Panc1 (cell line): ENCODE measurements around the gene FEZF2. TPM values are rescaled to one million over a fixed set of nuclear protein-coding genes. Genes with fewer than 3 reads are reported as not detected.

Experiments used
- ATAC-seq: fragments of 200-7000 bp; cut with Tn5 transposase; 2 replicates; pipeline ENCODE4 v1.9.1; 2020; ENCODE audit warnings: mild to moderate bottlenecking, moderate library complexity
- BruUV-seq: library from RNA; stranded (reverse); fragments of 400-500 nt; replicated peaks from 2 replicates; lab custom pipeline; 2021; lab: Mats Ljungman, UMichigan
- CTCF ChIA-PET: fragments of 300-600 bp; sonication (Branson Sonifier 250); formaldehyde crosslinking; loops from one replicate; lab custom pipeline; 2022; ENCODE audit warnings: antibody characterized with exemption; lab: Charles Lee
- POLR2A ChIA-PET: fragments of 300-600 bp; sonication (Branson Sonifier 250); formaldehyde crosslinking; loops from one replicate; lab custom pipeline; 2022; ENCODE audit warnings: antibody characterized with exemption; lab: Charles Lee
- DNase-seq: peaks from one replicate; pipeline ENCODE4 v3.0.0-alpha.2; 2010; ENCODE audit warnings: low read depth, low spot score
- H3K27ac ChIP-seq: 2 replicates; pipeline ENCODE4 v1.5.1; 2011; ENCODE audit warnings: mild to moderate bottlenecking, low read length, inconsistent platforms
- H3K27me3 ChIP-seq: fragments of 200-500 bp; sonication (Bioruptor generic); 2 replicates; pipeline ENCODE4 v1.6.0; 2014; ENCODE audit warnings: low read length, inconsistent platforms; ENCODE audit not compliant: control insufficient read depth, insufficient read depth
- H3K36me3 ChIP-seq: fragments of 200-500 bp; sonication (Bioruptor generic); 2 replicates; pipeline ENCODE4 v1.5.1; 2014; ENCODE audit warnings: inconsistent platforms, mild to moderate bottlenecking, low read length, moderate library complexity; ENCODE audit not compliant: control insufficient read depth, insufficient read depth
- H3K4me1 ChIP-seq: 2 replicates; pipeline ENCODE4 v1.5.1; 2011; ENCODE audit warnings: inconsistent platforms, mild to moderate bottlenecking, low read length, moderate library complexity; ENCODE audit not compliant: control insufficient read depth, insufficient read depth
- H3K4me3 ChIP-seq, 2 experiments: 2 replicates each; pipeline ENCODE4 v1.5.1; 2011 to 2012; ENCODE audit warnings: low read depth in 2 of 2, low read length in 2 of 2, mild to moderate bottlenecking in 2 of 2, inconsistent platforms in 1 of 2, moderate library complexity in 1 of 2
- H3K9me3 ChIP-seq: fragments of 200-500 bp; sonication (Bioruptor generic); 2 replicates; pipeline ENCODE4 v1.5.1; 2014; ENCODE audit warnings: low read depth, mild to moderate bottlenecking, inconsistent platforms, low read length, moderate library complexity; ENCODE audit not compliant: control insufficient read depth, insufficient read depth
- CTCF ChIP-seq: fragments of 450-650 bp; IDR thresholded peaks from 2 replicates; pipeline ENCODE4 v1.5.1; 2017; ENCODE audit warnings: mild to moderate bottlenecking
- POLR2AphosphoS5 ChIP-seq: IDR thresholded peaks from 2 replicates; pipeline ENCODE4 v1.6.1; 2012; ENCODE audit warnings: mild to moderate bottlenecking, low read depth, low read length, moderate library complexity
- REST ChIP-seq, 2 experiments: IDR thresholded peaks; 2 replicates each; pipeline ENCODE4 v1.6.1; 2011 to 2012; ENCODE audit warnings: low read depth in 2 of 2, control low read depth in 1 of 2, low read length in 1 of 2, mild to moderate bottlenecking in 1 of 2, moderate library complexity in 1 of 2; ENCODE audit not compliant: insufficient read depth in 1 of 2
- SIN3A ChIP-seq: IDR thresholded peaks from 2 replicates; pipeline ENCODE4 v1.6.1; 2012; ENCODE audit warnings: low read depth, mild to moderate bottlenecking, low read length, moderate library complexity, borderline replicate concordance; ENCODE audit not compliant: insufficient read depth
- TCF7L2 ChIP-seq: IDR thresholded peaks from 2 replicates; pipeline ENCODE4 v1.6.1; 2011; ENCODE audit warnings: mild to moderate bottlenecking, low read depth, low read length, inconsistent platforms
- in situ Hi-C: cut with HindIII; loops from 2 replicates; pipeline ENCODE4 v1.10.0; 2016; ENCODE audit warnings: low sequenced_read_pairs, low pct_unique_long_range_greater_than_20kb
- intact Hi-C: fragments of 100-400 bp; cut with micrococcal nuclease; formaldehyde crosslinking; loops from one replicate; pipeline ENCODE4 v1.10.0; 2022; ENCODE audit not compliant: unreplicated experiment
- total RNA-seq: library from RNA; stranded (reverse); gene quantifications from one replicate; pipeline ENCODE4 v1.2.1, GENCODE V29; 2021; ENCODE audit not compliant: unreplicated experiment

The FEZF2 gene
- total RNA-seq, 1 experiment from 2014 or later = not detected

GRCh38 chr3:62387251-62387650 is 13.9 kb upstream of the FEZF2 start:
- no peaks in the 10 kb centered on the region; the same call in 1 of the 2 replicates for H3K27me3 ChIP-seq
- no TSS peak for BruUV-seq
- in situ Hi-C loops (no loop called here), intact Hi-C loops (no loop called here)
- H3K27ac ChIP-seq = no peak overlapping the region
- CTCF ChIA-PET = no interaction called here
- H3K9me3 ChIP-seq = no peaks in the 10 kb centered on the region
- H3K36me3 ChIP-seq = no peaks in the 10 kb centered on the region
- ATAC-seq (no peak), DNase-seq (no peak)
- H3K4me3 ChIP-seq = no peak overlapping the region
- POLR2A ChIA-PET = no interaction called here
- TF ChIP-seq REST (IDR thresholded peaks at IDR 0.05; ENCODE audit: insufficient read depth in 1 of 2, low read depth in 2 of 2, low read length in 1 of 2) = no peak
- TF ChIP-seq TCF7L2 = no peak
- no peak for TF ChIP-seq SIN3A
- no peak for TF ChIP-seq CTCF
- no peak for TF ChIP-seq POLR2AphosphoS5
- no peaks in the 10 kb centered on the region for H3K4me1 ChIP-seq

GRCh38 chr3:62379321-62379798 is 6.0 kb upstream of the FEZF2 start:
- peaks cover 22% of the 10 kb centered on the region for H3K27me3 ChIP-seq
- BruUV-seq = no TSS peak
- no peaks in the 10 kb centered on the region for H3K36me3 ChIP-seq
- ChIA-PET POLR2A (no interaction called here), CTCF (no interaction called here)
- peaks cover 3% of the 10 kb centered on the region; the same call in 1 of the 2 replicates for H3K4me1 ChIP-seq
- in situ Hi-C loops = no loop called here
- H3K27ac ChIP-seq = no peak overlapping the region
- H3K4me3 ChIP-seq = no peak overlapping the region
- H3K9me3 ChIP-seq = no peaks in the 10 kb centered on the region
- intact Hi-C loops = no loop called here
- ATAC-seq (no peak), DNase-seq (no peak)
- TF ChIP-seq TCF7L2 (no peak), REST (IDR thresholded peaks at IDR 0.05; ENCODE audit: insufficient read depth in 1 of 2, low read depth in 2 of 2, low read length in 1 of 2) (no peak), POLR2AphosphoS5 (no peak), SIN3A (no peak), CTCF (no peak)
